Measurements from ENCODE around the gene FAM209A.
"Not testable (repeated sequence)": the region's sequence is repeated elsewhere in the genome, so short reads cannot be mapped to it uniquely, and the experiment has no call there.

The FAM209A gene

GRCh38 chr20:56524444-56524843 is at the start of gene FAM209A:
TSS of gene FAM209A (plus strand) at chr20:56524744. CDS start at chr20:56524809, 65 bp downstream.
- H3K27ac ChIP-seq; DNase-seq (ENCODE audit: low read depth, low spot score): not testable (repeated sequence)

GRCh38 chr20:56483970-56484369 is 40.6 kb upstream of the FAM209A start:
- DNase-seq (ENCODE audit: low read depth, low spot score), result no peak
- no peak overlapping the region for H3K27ac ChIP-seq

- no peak overlapping the region for H3K27ac ChIP-seq
- no peak for DNase-seq (ENCODE audit: low read depth, low spot score)
These were observed 37.3 kb upstream of the FAM209A start for GRCh38 chr20:56487216-56487615.

- no peak overlapping the region for H3K27ac ChIP-seq
- no peak for DNase-seq (ENCODE audit: low read depth, low spot score)
These were observed 36.0 kb upstream of the FAM209A start for GRCh38 chr20:56488566-56488965.

- DNase-seq (ENCODE audit: low read depth, low spot score), result no peak
- H3K27ac ChIP-seq, result no peak overlapping the region
These were observed 23.4 kb upstream of the FAM209A start for GRCh38 chr20:56501116-56501515.

- DNase-seq (ENCODE audit: low read depth, low spot score), result no peak
- H3K27ac ChIP-seq, result no peak overlapping the region
These were observed 20.6 kb upstream of the FAM209A start for GRCh38 chr20:56503916-56504315.

GRCh38 chr20:56504373-56505005 is 20.1 kb upstream of the FAM209A start:
- no peak for DNase-seq (ENCODE audit: low read depth, low spot score)
- no peak overlapping the region for H3K27ac ChIP-seq

- H3K27ac ChIP-seq, result no peak overlapping the region
- DNase-seq (ENCODE audit: low read depth, low spot score), result no peak
These were observed 18.4 kb upstream of the FAM209A start for GRCh38 chr20:56506103-56506502.

- no peak for DNase-seq (ENCODE audit: low read depth, low spot score)
- no peak overlapping the region for H3K27ac ChIP-seq
These were observed 12.6 kb upstream of the FAM209A start for GRCh38 chr20:56511926-56512325.

GRCh38 chr20:56513161-56514150 is 11.1 kb upstream of the FAM209A start:
- DNase-seq (ENCODE audit: low read depth, low spot score), result no peak
- no peak overlapping the region for H3K27ac ChIP-seq

GRCh38 chr20:56516631-56517030 is 7.9 kb upstream of the FAM209A start:
- no peak overlapping the region for H3K27ac ChIP-seq
- no peak for DNase-seq (ENCODE audit: low read depth, low spot score)

GRCh38 chr20:56517211-56517610 is 7.3 kb upstream of the FAM209A start:
- DNase-seq (ENCODE audit: low read depth, low spot score), result no peak
- no peak overlapping the region for H3K27ac ChIP-seq

GRCh38 chr20:56517641-56518040 is 6.9 kb upstream of the FAM209A start:
- no peak overlapping the region for H3K27ac ChIP-seq
- no peak for DNase-seq (ENCODE audit: low read depth, low spot score)

GRCh38 chr20:56518126-56518525 is 6.4 kb upstream of the FAM209A start:
- H3K27ac ChIP-seq, result no peak overlapping the region
- no peak for DNase-seq (ENCODE audit: low read depth, low spot score)

- DNase-seq (ENCODE audit: low read depth, low spot score), result no peak
These were observed 5.7 kb upstream of the FAM209A start for GRCh38 chr20:56518721-56519398.

GRCh38 chr20:56519551-56519950 is 5.0 kb upstream of the FAM209A start:
- H3K27ac ChIP-seq, result no peak overlapping the region
- DNase-seq (ENCODE audit: low read depth, low spot score), result no peak

More at GRCh38 chr20:56518721-56519398, 5.7 kb upstream of the FAM209A start:
- no peak overlapping the region for H3K27ac ChIP-seq

GRCh38 chr20:56520180-56520579 is 4.4 kb upstream of the FAM209A start:
- no peak overlapping the region for H3K27ac ChIP-seq
- DNase-seq (ENCODE audit: low read depth, low spot score), result no peak

- not testable (repeated sequence) for H3K27ac ChIP-seq; DNase-seq (ENCODE audit: low read depth, low spot score)
These were observed 3.7 kb upstream of the FAM209A start for GRCh38 chr20:56520746-56521354.

- no peak overlapping the region for H3K27ac ChIP-seq
- no peak for DNase-seq (ENCODE audit: low read depth, low spot score)
These were observed 2.2 kb upstream of the FAM209A start for GRCh38 chr20:56522311-56522710.

- no peak overlapping the region for H3K27ac ChIP-seq
- DNase-seq (ENCODE audit: low read depth, low spot score), result no peak
These were observed 3.0 kb downstream of the FAM209A start for GRCh38 chr20:56527521-56527920.

Data from epithelial cell of prostate (primary cell).